Measurements from ENCODE around the gene TESK1.

GRCh38 chr9:35616681-35617459 is 11.8 kb downstream of the TESK1 start:
- TF ChIP-seq POLR2A (IDR thresholded peaks at IDR 0.05; ENCODE audit: low read length) (no peak), GATA1 (IDR thresholded peaks at IDR 0.05; ENCODE audit: low read depth, low read length) (no peak)
